Osteoblast (primary cell): ENCODE measurements around the gene AIFM2. TPM values are rescaled to one million over a fixed set of nuclear protein-coding genes. Genes with fewer than 3 reads are reported as not detected.
"Not testable (repeated sequence)": the region's sequence is repeated elsewhere in the genome, so short reads cannot be mapped to it uniquely, and the experiment has no call there.

ENCODE experiments used
- DNase-seq: peaks from one replicate; pipeline ENCODE4 v3.0.0; 2011; ENCODE audit warnings: low spot score, mixed read lengths; ENCODE audit not compliant: insufficient read length; ENCODE audit errors: missing footprints
- H2AFZ ChIP-seq: 2 replicates; pipeline ENCODE4 v1.6.0; 2011; ENCODE audit warnings: mild to moderate bottlenecking, low read length
- H3K27ac ChIP-seq: 2 replicates; pipeline ENCODE4 v1.5.1; 2011; ENCODE audit warnings: mild to moderate bottlenecking, low read depth, low read length, moderate library complexity
- H3K27me3 ChIP-seq: 2 replicates; pipeline ENCODE4 v1.6.0; 2012; ENCODE audit warnings: mild to moderate bottlenecking, control low read depth, inconsistent platforms, low read length, moderate library complexity; ENCODE audit not compliant: insufficient read depth
- H3K36me3 ChIP-seq: 2 replicates; pipeline ENCODE4 v1.5.1; 2011; ENCODE audit warnings: mild to moderate bottlenecking, low read length, control low read depth, moderate library complexity; ENCODE audit not compliant: insufficient read depth
- H3K4me1 ChIP-seq: 2 replicates; pipeline ENCODE4 v1.5.1; 2011; ENCODE audit warnings: mild to moderate bottlenecking, low read length, control low read depth, moderate library complexity; ENCODE audit not compliant: insufficient read depth
- H3K4me2 ChIP-seq: 2 replicates; pipeline ENCODE4 v1.6.0; 2011; ENCODE audit warnings: mild to moderate bottlenecking, low read length; ENCODE audit not compliant: insufficient read depth
- H3K4me3 ChIP-seq: fragments of 200-600 bp; sonication (generic); 3 replicates; pipeline ENCODE4 v1.5.1; 2012; ENCODE audit warnings: mild to moderate bottlenecking, low read length, inconsistent platforms; ENCODE audit not compliant: insufficient read depth
- H3K79me2 ChIP-seq: 2 replicates; pipeline ENCODE4 v1.6.0; 2012; ENCODE audit warnings: mild to moderate bottlenecking, low read length, control low read depth, inconsistent platforms; ENCODE audit not compliant: insufficient read depth
- H3K9me3 ChIP-seq: 2 replicates; pipeline ENCODE4 v1.5.1; 2011; ENCODE audit warnings: low read depth, low read length, control low read depth
- H4K20me1 ChIP-seq: 2 replicates; pipeline ENCODE4 v1.6.0; 2012; ENCODE audit warnings: mild to moderate bottlenecking, low read length, control low read depth; ENCODE audit not compliant: insufficient read depth
- total RNA-seq: library from RNA; depleted of rRNA; stranded (reverse); fragments of >200 nt; gene quantifications from 2 replicates; pipeline ENCODE4 v1.2.3, GENCODE V29; 2012
- TF ChIP-seq, protein P1 (sequence below): IDR thresholded peaks from 2 replicates; pipeline ENCODE4 v1.5.1; 2011; ENCODE audit warnings: mild to moderate bottlenecking, low read depth, low read length, moderate library complexity; ENCODE audit errors: extremely low read depth

AIFM2 gene
- total RNA-seq, 1 donor = 14.8 TPM

DNA sequence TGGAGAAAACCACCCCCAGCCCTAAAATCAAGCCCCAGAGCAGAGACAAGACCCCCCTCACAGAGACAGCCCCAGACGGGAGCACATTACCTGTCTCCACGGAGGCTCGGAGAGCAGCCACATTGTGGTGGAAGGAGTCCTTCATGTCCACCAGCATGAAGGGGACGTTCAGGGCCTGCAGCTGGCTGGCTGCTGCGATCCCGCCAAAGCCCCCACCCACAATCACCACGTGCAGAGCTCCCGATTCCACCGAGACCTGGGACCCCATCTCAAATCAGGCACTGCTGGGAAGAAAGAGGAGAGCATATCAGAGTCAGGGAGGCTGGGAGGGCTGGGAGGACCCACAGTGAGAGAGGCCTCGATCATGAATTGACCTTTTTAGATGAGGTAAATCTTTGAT, 8.8 kb downstream of the AIFM2 start:
- Histone ChIP-seq H3K9me3 (no peaks in the 10 kb centered on the region), H3K36me3 (peaks cover 10% of the 10 kb centered on the region), H2AFZ (no peak overlapping the region), H3K4me2 (no peak overlapping the region), H4K20me1 (peaks cover 5% of the 10 kb centered on the region), H3K27ac (no peak overlapping the region), H3K27me3 (no peaks in the 10 kb centered on the region), H3K79me2 (peaks cover 5% of the 10 kb centered on the region), H3K4me1 (no peaks in the 10 kb centered on the region), H3K4me3 (no peak overlapping the region)
- no peak for DNase-seq
- TF ChIP-seq, protein P1, sequence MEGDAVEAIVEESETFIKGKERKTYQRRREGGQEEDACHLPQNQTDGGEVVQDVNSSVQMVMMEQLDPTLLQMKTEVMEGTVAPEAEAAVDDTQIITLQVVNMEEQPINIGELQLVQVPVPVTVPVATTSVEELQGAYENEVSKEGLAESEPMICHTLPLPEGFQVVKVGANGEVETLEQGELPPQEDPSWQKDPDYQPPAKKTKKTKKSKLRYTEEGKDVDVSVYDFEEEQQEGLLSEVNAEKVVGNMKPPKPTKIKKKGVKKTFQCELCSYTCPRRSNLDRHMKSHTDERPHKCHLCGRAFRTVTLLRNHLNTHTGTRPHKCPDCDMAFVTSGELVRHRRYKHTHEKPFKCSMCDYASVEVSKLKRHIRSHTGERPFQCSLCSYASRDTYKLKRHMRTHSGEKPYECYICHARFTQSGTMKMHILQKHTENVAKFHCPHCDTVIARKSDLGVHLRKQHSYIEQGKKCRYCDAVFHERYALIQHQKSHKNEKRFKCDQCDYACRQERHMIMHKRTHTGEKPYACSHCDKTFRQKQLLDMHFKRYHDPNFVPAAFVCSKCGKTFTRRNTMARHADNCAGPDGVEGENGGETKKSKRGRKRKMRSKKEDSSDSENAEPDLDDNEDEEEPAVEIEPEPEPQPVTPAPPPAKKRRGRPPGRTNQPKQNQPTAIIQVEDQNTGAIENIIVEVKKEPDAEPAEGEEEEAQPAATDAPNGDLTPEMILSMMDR = no peak

- not testable (repeated sequence) for H3K4me3 ChIP-seq, DNase-seq, H3K4me2 ChIP-seq, H3K79me2 ChIP-seq, H3K4me1 ChIP-seq, H2AFZ ChIP-seq, H3K27me3 ChIP-seq, H4K20me1 ChIP-seq, H3K9me3 ChIP-seq, H3K27ac ChIP-seq
- H3K36me3 ChIP-seq = peaks cover 11% of the 10 kb centered on the region
Measured at GRCh38 chr10:70123166-70123565, 9.5 kb downstream of the AIFM2 start.

GRCh38 chr10:70122742-70123141, 9.9 kb downstream of the AIFM2 start:
- H3K36me3 ChIP-seq = peaks cover 11% of the 10 kb centered on the region
- no peaks in the 10 kb centered on the region for H3K9me3 ChIP-seq
- H3K27me3 ChIP-seq = no peaks in the 10 kb centered on the region
- no peak overlapping the region for H3K4me2 ChIP-seq
- no peak overlapping the region for H3K4me3 ChIP-seq
- TF ChIP-seq, protein P1 = no peak
- DNase-seq = no peak
- H3K79me2 ChIP-seq = peaks cover 3% of the 10 kb centered on the region
- no peak overlapping the region for H2AFZ ChIP-seq
- H3K4me1 ChIP-seq = no peaks in the 10 kb centered on the region
- no peak overlapping the region for H3K27ac ChIP-seq
- H4K20me1 ChIP-seq = peaks cover 5% of the 10 kb centered on the region

- no peak overlapping the region for H3K27ac ChIP-seq
- no peak overlapping the region for H2AFZ ChIP-seq
- H4K20me1 ChIP-seq = peaks cover 4% of the 10 kb centered on the region
- no peak for DNase-seq
- TF ChIP-seq, protein P1 = no peak
- peaks cover 17% of the 10 kb centered on the region for H3K36me3 ChIP-seq
- H3K27me3 ChIP-seq = no peaks in the 10 kb centered on the region
- no peaks in the 10 kb centered on the region for H3K4me1 ChIP-seq
- no peak overlapping the region for H3K4me2 ChIP-seq
- H3K79me2 ChIP-seq = peaks cover under 1% of the 10 kb centered on the region
- H3K4me3 ChIP-seq = no peak overlapping the region
- H3K9me3 ChIP-seq = no peaks in the 10 kb centered on the region
Measured at GRCh38 chr10:70121281-70121949, 11.2 kb downstream of the AIFM2 start.
